WTC11 (cell line): ENCODE data around the gene ATP11B.

Source experiments
- CREM ChIP-seq: sonication (generic); formaldehyde crosslinking; IDR thresholded peaks from 2 replicates; pipeline ENCODE4 v1.8.1; 2022; ENCODE audit warnings: mild to moderate bottlenecking, missing genetic modification reagents, moderate library complexity
- CTCF ChIP-seq: fragments of 200-600 bp; IDR thresholded peaks from 2 replicates; pipeline ENCODE4 v1.8.0; 2022; ENCODE audit warnings: antibody characterized with exemption
- ETV6 ChIP-seq: sonication (generic); formaldehyde crosslinking; IDR thresholded peaks from 2 replicates; pipeline ENCODE4 v1.8.1; 2022; ENCODE audit warnings: mild to moderate bottlenecking, missing genetic modification reagents
- NR3C1 ChIP-seq: sonication (generic); formaldehyde crosslinking; conservative IDR thresholded peaks from 2 replicates; pipeline ENCODE4 v1.8.1; 2023; ENCODE audit warnings: low read depth, mild to moderate bottlenecking, missing genetic modification reagents
- TEAD4 ChIP-seq: sonication (generic); formaldehyde crosslinking; IDR thresholded peaks from 2 replicates; pipeline ENCODE4 v1.8.0; 2022; ENCODE audit warnings: mild to moderate bottlenecking, missing genetic modification reagents
- TP53 ChIP-seq: sonication (generic); formaldehyde crosslinking; IDR thresholded peaks from 2 replicates; pipeline ENCODE4 v1.8.1; 2023; ENCODE audit warnings: mild to moderate bottlenecking, missing genetic modification reagents
- TF ChIP-seq, protein P1 (sequence below): sonication (generic); formaldehyde crosslinking; IDR thresholded peaks from 2 replicates; pipeline ENCODE4 v1.8.1; 2023; ENCODE audit warnings: mild to moderate bottlenecking, missing genetic modification reagents, moderate library complexity
- TF ChIP-seq, protein P2 (sequence below): sonication (generic); formaldehyde crosslinking; conservative IDR thresholded peaks from 2 replicates; pipeline ENCODE4 v1.8.1; 2022; ENCODE audit warnings: mild to moderate bottlenecking, missing genetic modification reagents
- TF ChIP-seq, protein P3 (sequence below): sonication (generic); formaldehyde crosslinking; IDR thresholded peaks from 2 replicates; pipeline ENCODE4 v1.8.0; 2023; ENCODE audit warnings: missing genetic modification reagents
- TF ChIP-seq, protein P4 (sequence below): sonication (generic); formaldehyde crosslinking; IDR thresholded peaks from 2 replicates; pipeline ENCODE4 v1.8.0; 2022; ENCODE audit warnings: mild to moderate bottlenecking, missing genetic modification reagents

DNA sequence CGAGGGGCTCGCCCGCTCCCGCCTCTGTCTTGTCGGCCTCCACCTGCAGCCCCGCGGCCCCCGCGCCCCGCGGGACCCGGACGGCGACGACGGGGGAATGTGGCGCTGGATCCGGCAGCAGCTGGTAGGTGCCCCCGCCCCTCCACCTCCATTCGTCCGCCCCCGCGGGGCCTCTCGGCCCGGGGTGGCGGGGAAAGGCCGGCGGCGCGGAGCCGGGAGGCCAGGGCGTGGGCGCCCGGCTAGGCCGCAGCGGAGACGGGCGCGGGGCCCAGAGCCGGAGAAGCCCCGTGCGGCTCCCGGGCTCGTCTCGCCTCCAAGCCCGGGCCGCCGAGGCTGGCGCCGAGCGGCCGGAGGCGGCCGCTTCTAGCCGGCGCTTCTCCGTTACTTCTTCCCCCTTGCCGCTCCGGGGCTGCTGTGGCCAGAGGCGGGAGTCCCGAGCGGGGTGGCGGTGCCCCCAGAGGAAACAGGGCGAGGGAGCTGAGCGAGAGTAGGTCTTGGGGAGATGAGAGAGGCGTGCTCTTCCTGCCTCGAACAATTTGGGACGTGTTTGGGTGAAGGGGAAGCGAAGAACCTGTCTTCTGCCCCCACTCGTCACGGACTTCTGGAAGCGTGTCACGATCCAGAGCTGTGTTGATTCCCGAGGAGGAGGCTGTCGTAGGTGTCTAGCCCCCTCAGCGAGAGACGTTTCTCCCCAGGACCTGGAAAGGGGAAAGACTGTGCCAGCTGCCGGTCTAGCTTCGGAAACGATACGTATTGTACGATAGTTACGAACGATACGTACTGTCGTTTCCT, 555 bp downstream of the ATP11B start:
- TF ChIP-seq ETV6 (no peak), NR3C1 (CRISPR knock-in tag) (no peak), CTCF (no peak), TEAD4 (CRISPR knock-in tag) (no peak), TP53 (CRISPR knock-in tag) (no peak), CREM (CRISPR knock-in tag) (no peak)
- TF ChIP-seq, protein P1, sequence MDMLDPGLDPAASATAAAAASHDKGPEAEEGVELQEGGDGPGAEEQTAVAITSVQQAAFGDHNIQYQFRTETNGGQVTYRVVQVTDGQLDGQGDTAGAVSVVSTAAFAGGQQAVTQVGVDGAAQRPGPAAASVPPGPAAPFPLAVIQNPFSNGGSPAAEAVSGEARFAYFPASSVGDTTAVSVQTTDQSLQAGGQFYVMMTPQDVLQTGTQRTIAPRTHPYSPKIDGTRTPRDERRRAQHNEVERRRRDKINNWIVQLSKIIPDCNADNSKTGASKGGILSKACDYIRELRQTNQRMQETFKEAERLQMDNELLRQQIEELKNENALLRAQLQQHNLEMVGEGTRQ, result no peak
- TF ChIP-seq, protein P2, sequence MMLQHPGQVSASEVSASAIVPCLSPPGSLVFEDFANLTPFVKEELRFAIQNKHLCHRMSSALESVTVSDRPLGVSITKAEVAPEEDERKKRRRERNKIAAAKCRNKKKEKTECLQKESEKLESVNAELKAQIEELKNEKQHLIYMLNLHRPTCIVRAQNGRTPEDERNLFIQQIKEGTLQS (CRISPR knock-in tag), result no peak
- TF ChIP-seq, protein P3, sequence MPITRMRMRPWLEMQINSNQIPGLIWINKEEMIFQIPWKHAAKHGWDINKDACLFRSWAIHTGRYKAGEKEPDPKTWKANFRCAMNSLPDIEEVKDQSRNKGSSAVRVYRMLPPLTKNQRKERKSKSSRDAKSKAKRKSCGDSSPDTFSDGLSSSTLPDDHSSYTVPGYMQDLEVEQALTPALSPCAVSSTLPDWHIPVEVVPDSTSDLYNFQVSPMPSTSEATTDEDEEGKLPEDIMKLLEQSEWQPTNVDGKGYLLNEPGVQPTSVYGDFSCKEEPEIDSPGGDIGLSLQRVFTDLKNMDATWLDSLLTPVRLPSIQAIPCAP (CRISPR knock-in tag), result no peak
- TF ChIP-seq, protein P4, sequence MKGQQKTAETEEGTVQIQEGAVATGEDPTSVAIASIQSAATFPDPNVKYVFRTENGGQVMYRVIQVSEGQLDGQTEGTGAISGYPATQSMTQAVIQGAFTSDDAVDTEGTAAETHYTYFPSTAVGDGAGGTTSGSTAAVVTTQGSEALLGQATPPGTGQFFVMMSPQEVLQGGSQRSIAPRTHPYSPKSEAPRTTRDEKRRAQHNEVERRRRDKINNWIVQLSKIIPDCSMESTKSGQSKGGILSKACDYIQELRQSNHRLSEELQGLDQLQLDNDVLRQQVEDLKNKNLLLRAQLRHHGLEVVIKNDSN (CRISPR knock-in tag), result no peak
